GM21526 (cell line): ENCODE measurements around the gene NDFIP2.
"Not testable (repeated sequence)": the region's sequence is repeated elsewhere in the genome, so short reads cannot be mapped to it uniquely, and the experiment has no call there.

ENCODE experiments used
- ATAC-seq: cut with Tn5 transposase; IDR thresholded peaks from one replicate; pipeline ENCODE4 v1.9.1; 2021; ENCODE audit warnings: moderate library complexity; ENCODE audit not compliant: unreplicated experiment, low FRiP score

NDFIP2 gene

GRCh38 chr13:79530270-79530669 is 49.3 kb downstream of the NDFIP2 start:
- ATAC-seq = no peak

DNA sequence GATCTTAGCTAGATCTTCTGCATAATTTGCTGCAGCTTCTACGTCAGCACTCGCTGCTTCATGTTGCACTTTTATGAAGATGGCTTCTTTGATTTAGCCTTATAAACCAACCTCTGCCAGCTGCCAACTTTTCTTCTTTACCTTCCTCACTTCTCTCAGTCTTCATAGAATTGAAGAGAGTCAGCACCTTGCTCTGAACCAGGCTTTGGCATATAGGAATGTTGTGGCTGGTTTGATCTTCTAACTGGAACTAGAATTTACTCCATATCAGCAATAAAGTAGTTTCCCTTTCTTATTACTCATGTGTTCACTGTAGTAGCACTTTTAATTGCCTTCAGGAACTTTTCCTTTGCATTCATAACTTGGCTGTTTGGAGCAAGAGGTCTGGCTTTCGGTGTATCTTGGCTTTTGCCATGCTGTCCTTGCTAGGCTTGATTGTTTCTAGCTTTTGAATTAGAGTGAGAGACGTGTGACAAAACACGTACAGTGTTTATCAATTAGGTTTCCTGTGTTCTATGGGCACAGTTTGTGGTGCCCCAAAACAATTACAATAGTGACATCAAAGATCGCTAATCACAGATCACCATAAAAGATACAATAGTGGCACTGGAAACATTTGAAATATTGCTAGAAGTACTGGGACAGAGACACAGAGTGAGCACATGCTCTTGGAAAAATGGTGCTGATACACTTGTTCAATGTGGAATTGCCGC is 50.7 kb downstream of the NDFIP2 start:
- ATAC-seq = no peak

DNA sequence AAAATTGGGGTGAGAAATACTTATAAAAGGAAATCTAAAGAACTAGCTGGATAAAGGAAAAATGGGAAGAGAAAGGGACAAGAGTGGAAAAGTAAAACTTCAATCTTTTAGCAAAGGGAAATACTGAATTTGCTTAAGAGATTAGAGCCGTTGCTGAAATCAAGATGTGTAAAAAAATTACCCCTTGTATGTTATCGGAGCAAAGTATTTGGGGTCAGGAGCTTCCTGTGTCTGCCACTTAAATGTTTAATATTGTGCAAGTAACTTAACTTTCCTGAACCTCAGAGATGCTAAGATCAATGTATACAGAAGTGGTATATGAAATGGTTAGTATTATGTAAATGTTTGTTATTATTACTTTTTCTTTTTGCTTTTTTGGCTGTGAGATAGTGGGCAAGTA is 51.6 kb downstream of the NDFIP2 start:
- no peak for ATAC-seq

- no peak for ATAC-seq
Observed at GRCh38 chr13:79533781-79534400, 52.9 kb downstream of the NDFIP2 start.

DNA sequence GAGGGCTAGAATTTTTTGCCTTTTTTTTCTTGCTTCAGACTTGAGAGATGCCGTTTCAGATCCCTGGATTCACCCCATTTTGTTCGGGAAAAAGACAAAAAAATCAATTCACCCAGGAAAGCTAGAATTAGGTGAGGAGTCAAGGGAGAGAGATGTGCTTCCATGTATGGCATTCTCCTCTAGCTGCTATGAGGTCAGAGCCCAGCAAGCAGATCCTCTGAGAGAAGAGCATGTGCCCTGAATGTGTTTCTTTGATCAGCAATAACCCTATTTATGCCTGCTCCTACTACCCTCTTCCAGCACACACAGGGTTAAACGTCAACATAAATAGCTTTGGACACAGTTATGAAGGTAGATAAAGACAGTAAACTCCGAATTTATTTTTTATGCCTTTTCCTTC is 53.6 kb downstream of the NDFIP2 start:
- no peak for ATAC-seq

- ATAC-seq = no peak
Observed at GRCh38 chr13:79538757-79539156, 57.8 kb downstream of the NDFIP2 start.

DNA sequence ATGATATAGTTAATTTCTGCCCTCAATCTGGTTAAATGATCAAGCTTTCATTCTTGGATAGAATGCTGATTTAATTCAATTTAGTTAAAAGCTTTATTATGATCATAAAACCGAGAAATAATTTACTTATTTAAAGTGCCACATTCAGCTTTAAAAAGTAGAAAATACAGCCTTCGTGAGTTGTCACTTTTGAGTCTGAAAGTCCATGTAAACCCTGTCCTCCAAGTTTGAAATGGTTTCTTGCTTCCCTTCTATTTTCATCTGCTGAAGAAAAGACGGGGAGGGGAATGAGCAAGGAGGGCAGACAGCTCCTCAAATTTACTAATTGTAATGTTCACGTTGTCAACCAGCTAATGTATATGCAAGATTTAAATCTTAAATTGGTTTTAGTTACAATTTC is 59.5 kb downstream of the NDFIP2 start:
- no peak for ATAC-seq

DNA sequence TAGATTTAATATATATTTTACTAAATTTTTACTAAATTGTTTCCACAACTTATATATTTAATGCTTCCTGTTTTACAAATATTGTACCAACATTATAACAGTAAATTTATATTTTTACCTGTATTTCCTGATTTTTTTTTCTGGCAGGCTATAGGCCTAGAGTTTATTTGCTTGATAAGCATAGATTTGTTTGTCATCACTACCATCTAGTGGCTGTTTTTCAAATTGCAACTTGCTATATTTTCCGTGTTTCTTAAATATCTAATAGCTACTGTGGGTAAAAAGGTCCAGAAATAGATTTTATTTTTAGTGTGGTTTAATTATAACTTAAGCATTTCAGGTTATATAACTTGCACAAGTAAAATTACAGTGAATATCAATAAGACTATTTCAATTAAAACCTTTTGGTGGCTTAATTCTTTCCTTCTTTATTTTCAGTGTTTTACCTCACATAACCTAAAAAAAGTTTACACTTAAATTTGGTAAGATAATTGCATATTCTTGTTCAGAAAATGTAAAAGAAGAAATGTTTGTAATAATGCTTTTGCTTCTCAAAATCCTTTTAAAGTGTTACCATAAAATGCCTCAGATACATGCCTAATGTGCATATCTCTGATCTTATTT is 60.6 kb downstream of the NDFIP2 start:
- peak; percentile 55 for ATAC-seq

GRCh38 chr13:79543883-79544282 is 62.9 kb downstream of the NDFIP2 start:
- ATAC-seq = no peak

DNA sequence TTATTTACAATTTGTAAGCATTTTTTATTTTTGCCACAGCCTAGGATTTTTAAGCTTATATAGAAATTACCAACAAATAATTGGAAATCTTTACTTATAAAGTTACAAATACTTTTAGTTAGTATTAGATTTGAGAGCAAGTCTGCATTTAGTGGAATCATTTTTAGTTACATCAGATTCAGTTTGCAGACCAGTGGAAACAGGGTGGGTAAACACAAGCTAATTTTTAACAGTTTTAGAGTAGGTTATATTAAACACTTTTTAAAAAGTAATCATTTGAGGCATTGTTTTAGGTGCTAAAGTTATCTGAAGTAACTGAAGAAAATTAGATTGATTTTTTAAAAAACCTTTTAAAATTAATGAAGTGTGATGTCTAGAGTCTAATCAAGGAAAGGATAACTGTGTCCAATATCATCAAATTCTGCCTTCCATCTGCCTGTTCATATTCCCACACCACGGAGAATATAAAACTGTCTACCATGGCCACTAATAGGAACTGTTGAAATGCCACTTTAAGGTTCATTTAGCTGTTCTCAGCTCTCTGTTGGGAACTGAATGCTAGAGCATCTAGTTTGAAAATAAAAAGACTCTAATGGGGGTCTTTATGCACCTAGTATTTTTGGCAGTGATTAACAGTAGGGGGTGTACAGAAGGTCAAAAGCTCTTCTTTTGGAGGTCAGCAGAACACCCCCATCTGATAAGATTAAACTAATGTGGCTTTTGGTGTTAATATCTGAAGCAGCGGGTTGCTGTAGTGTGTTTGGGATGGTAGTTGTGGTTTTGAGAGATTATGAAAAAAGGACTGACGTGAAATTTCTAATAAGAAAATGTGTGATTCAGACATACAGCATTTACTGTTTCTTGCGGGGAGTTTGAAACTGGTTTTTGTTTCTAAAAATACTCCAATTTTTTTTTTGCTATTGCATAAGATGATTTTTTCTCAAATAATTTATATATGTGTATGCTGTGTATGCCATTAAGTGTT is 66.5 kb downstream of the NDFIP2 start:
- ATAC-seq = no peak

DNA sequence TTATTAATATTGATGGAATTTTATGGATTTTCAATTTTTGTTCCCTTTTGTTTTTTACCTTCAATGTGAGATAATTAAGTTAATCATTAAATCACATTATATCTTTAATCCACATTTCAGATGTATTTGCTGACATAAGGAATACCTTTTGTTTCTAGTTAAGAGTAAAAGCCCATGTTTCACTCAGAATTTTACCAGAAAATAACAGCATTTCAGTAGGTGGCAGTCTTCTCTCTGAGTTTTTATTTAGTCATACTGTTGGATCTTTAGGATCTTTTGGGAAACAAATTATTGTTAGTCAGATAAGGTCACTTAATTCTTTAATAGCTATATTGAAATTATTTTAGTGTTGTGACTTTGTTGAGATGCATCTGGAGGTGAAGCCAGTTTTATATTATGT is 67.9 kb downstream of the NDFIP2 start:
- no peak for ATAC-seq

DNA sequence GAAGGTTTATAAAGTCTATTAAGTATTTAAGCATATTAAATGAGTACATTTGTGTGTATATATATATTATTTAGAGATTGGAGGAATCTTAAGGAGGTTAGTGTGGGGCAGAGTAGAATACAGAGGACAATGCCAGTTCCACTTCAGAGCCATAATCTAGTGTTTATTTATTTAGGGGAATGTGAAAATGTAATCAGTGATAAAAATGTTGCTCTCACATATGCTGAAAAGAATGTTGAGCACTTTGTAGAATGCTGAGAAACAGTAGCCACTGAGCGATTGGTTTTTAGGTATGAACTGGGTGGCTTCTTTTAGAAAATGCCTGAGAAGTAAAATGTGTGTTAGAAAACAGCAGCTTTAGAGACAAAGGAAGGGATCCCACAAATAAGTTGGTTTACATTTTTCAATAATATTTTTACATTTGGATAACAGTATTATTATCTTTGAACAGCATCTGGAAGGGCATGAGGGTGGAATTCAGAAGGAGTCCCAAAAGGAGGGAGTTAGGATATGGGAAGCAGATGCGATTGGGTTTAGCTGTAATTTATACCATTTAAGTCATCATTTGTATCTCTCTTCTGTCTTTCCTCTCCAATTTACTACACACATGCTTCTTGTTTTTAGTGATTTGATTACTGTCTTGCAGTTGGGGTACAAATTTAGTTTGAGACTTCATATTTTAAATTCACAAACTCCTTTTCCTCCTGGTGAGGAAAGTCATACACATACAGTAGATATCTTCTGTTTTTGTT is 68.6 kb downstream of the NDFIP2 start:
- ATAC-seq = no peak

GRCh38 chr13:79557666-79558065 is 76.7 kb downstream of the NDFIP2 start:
- ATAC-seq = no peak

DNA sequence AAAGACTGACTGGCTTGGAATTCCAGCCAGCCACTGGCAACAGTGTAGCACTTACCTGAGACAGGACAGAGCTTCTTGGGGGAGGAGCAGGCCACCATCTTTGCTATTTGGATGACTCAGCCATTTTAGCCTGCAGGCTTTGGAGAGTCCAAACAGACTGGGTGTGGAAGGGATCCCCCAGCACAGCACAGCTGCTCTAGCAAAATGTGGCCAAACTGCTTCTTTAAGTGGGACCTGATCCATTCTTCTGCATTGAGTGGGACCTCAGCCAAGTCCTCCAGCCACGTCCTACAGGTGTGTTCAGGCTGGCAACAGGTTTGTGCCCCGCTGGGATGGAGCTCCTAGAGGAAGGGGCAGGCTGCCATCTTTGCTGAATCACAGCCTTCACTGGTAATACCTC is 80.0 kb downstream of the NDFIP2 start:
- no peak for ATAC-seq

GRCh38 chr13:79562557-79562956 is 81.6 kb downstream of the NDFIP2 start:
- no peak for ATAC-seq

DNA sequence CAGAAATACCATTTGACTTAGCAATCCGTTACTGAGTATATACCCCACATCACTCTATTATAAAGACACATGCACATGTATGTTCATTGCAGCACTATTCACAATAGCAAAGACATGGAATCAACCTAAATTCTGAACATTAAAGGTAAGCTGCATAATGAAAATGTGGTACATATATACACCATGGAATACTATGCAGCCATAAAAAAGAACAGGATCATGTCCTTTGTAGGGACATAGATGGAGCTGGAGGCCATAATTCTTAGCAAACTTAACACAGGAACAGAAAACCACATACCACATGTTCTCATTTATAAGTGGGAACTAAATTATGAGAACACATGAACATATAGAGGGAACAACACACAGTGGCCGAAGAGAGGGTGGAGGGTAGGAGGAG is 85.2 kb downstream of the NDFIP2 start:
- ATAC-seq = no peak

DNA sequence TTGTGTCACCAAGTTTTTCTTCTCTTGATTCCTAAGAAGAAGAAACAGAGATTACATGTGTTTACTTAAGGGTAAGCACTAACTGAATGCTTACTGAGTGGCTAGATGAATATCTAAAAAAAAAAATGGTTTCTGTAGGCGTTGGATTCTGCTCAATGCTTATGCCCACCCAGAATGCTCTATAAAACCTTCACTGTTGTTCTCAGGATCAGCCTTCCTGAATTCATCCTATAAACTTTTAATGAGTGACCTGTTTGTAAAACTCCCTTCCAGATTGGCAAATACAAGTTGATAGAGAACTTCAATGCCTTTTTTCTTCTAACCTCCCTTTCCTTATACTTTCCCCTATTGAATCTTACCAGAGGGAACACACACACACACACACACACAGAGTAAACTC is 90.2 kb downstream of the NDFIP2 start:
- ATAC-seq = no peak

GRCh38 chr13:79573892-79574291 is 92.9 kb downstream of the NDFIP2 start:
- not testable (repeated sequence) for ATAC-seq

GRCh38 chr13:79581870-79582315 is 100.9 kb downstream of the NDFIP2 start:
- ATAC-seq = no peak

DNA sequence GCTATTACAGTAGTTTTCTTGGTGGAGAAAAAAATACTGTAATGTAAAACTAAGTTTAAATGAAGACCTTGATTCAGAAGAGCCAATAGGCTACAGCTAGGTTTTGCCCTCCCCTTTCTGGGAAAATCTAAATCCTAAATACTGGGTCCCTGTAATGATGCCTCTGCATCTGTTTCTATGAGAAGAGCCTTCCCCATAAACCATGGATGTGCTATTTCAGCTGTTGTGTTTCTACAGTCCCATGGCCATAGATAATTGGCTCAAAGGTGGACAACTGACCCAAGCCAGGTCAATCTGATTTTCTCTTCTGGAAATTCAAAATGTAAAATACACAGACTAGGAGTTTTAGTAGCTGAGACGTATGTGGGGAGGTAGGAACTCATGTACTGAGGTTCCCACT is 101.9 kb downstream of the NDFIP2 start:
- no peak for ATAC-seq
